HG03097 (cell line): ENCODE results near the gene CCDC6.
"Not testable (repeated sequence)": the region's sequence is repeated elsewhere in the genome, so short reads cannot be mapped to it uniquely, and the experiment has no call there.

Source experiments
- ATAC-seq: cut with Tn5 transposase; IDR thresholded peaks from one replicate; pipeline ENCODE4 v1.9.1; 2021; ENCODE audit not compliant: unreplicated experiment, low FRiP score

CCDC6 gene

DNA sequence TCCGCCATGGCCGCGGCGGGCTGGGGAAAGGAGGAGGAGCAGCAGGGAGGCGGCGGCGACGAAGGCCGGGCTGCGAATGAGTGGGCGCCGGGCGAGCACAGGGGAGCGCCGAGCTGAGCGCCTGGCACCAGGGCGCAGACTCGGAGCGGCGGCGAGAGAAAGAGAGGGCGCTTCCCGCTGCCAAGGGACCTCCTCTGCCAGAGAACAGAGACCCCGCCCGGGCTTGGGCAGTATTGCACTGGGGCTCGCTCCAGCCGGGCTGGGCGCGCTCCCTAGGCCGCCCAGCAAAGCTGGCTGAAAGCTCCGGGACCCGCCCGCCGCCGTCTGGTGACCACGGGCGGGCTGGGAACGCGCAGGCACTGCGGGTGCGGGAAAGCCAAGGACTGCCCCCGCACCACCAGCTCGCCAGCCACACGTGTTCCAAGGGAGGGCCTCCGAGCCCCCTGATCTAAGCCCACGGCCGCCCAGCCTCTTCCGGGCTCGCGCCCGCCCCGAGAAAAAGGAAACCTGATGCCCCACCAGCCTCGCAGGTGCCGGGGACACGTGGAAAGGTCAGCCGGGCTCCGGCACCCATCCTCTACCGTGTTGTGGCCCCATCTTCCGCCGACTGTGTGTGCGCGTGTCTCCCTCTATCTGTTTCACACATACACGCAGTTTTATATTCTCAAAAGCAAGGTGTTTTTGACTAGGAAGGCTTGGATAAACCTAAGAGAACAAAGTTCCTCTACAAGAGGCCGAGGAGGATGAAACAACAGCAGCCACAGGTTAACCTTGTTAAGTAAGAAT, at the start of gene CCDC6:
CCDC6 (minus strand) TSS at position 140 of the 786 bp plus-strand sequence; CDS start at position 8, 132 bp downstream.
- ATAC-seq = peak; percentile 87

DNA sequence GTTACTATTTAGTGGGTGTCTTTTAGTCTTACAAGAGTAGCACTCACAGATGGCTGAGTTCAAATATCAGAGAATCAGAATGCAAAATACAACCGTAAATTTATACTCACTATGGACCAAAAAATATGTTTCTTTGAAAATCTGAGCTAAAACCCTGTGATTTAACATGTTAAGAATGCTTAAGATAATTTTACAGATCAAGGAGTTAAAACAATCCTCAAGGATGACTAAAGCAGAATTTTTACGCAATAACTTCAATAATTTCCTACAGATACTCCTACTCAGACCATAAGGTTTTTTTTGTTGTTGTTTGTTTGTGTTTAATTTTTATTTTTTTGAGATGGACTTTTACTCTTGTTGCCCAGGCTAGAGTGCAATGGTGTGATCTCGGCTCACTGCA, 47.9 kb upstream of the CCDC6 start:
- ATAC-seq = no peak

DNA sequence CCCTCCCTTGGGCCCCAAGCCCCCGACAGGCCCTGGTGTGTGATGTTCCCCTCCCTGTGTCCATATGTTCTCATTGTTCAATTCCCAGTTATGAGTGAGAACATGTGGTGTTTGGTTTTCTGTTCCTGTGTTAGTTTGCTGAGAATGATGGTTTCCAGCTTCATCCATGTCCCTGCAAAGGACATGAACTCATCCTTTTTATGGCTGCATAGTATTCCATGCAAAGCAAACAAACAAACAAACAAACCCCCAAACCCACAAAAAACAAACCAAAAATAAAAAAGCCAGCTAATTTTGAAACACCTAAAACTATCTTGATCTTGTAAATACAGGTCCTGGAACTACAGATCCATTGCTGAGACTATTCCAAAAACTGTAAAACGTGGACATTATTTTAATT, 47.4 kb upstream of the CCDC6 start:
- ATAC-seq = not testable (repeated sequence)

DNA sequence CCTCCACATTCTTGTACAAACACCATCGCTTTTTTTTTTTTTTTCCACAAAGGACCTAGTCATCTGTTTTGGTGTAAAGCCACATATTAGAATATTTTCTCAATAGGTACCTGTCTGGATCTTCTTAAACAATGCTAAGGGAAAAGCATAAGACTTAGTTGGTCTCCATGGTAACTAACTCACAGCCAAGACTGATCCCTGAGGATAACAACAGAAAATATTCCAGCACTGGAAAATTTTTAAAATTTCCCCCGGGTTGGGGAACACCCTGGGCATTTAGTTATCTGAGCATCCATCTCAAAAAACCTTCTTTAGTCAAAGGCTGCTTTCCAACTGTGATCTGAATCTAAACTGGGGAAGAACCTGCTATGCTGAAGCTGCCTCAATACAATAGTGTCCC, 43.7 kb upstream of the CCDC6 start:
- no peak for ATAC-seq

DNA sequence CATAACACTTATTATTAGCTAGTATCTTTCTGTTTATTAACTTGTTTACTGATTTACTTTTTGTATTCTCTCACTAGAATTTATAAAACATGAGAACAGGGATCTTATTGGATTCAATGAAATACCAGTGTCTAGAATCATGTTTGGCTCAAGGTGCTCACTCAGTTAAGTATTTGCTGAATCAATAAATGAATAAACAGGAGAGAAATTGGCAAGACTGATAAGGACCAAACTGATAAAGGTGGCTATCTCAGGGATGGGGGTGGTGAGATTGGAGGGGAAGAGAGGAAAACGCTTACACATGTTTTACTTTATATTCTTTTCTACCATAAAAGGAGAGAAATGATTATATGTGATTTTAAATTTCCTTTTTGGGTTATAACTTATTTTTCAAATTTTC, 43.3 kb upstream of the CCDC6 start:
- ATAC-seq = no peak

DNA sequence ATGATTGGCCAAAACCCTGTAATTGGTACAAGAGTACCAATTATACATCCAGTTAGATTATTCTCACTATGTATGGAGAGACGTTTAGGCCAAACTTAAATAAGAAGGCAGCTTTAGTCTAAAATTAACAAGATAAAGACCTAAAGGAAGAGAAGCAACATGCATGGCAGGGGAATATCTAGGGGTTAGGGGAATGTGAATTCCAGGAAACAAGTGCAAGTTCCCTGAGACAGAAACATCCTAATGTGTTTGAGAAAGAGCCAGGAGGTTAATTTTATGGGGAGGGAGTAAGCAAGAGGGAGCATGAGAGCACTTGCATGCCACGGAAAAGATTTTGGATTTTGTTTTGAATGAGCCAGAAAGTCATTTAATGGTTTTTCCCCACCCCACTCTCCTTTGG, 39.6 kb upstream of the CCDC6 start:
- no peak for ATAC-seq

DNA sequence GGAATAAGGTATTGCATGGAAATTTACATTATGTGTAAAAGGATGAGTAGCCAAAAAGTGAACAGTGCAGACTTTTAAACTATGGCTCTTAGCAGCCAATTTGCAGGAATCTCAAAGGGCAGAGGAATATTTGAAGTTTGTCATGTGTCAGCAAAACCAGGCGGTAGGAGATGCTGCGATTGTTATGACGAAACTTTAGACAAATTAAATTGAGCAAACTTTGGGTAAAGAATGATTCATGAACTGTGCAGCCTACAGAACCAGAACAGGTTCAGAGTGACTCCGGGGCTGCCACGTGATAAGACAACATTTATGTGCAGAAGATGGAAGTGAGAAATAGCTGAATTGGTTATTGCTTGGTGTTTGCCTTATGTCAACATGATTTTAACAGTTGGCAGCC, 39.2 kb upstream of the CCDC6 start:
- ATAC-seq = no peak

DNA sequence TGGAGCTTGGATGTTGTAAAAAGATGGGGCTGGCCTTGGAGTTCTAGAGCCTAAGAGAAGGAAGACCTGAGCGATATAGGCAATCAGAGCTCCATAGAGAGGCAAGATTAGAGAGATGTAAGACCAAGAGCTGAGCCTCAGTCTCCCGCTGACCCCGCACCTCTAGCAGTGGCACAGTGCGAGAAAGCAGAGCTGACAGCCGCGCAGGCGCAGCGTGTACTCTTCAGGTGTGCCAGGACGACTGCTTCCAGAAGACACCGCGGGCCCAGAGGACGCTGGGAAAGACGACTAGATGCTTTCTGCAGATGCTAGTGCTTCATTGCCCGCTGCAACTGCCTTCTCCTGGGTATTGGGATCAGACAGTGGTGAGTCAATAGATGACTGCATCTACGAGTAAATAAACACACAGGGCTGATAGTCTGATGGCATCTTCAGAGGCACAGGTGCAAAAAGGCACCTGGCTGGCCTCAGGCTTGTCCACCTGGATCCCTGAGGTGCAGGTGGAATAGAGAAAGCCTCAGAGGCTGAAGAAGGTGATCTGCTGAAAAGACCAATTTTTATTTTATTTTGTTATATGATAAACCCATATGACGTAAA, 38.1 kb upstream of the CCDC6 start:
- ATAC-seq = no peak

DNA sequence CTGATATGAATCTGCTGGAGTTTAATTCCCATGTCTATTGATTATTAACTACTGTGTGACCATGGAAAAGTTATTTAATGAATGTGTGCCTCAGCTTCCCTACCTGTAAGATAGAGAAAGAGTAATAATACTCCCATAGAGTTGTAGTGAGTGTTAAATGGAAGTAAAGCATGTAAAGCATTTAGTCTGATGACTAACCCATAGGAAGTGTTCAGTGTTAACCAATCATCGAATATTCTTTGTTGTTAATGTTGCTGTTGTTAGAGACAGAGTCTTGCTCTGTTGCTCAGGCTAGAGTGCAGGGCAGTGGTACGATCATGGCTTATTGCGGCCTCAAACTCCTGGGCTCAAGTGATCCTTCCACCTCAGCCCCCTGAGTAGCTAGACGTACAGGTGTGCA, 36.2 kb upstream of the CCDC6 start:
- ATAC-seq = no peak

DNA sequence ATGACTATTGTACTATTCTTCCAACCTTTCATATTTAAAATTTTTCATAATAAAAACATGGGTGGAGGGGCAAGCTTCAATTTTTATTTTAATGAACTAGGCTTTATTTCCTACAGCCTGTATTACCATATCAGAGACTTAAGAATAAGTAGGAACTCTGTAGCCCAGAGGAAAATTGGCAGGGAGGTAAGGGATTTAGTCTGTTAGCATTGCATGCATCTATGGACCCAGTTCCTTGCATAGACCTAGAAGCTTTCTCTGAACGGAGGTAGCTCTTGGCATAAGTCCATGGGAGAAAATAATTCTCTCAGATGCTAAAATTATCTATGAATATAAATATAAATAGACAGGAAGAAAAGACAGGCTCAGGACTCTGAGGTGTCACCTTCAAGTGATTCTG, 31.4 kb upstream of the CCDC6 start:
- ATAC-seq = no peak

DNA sequence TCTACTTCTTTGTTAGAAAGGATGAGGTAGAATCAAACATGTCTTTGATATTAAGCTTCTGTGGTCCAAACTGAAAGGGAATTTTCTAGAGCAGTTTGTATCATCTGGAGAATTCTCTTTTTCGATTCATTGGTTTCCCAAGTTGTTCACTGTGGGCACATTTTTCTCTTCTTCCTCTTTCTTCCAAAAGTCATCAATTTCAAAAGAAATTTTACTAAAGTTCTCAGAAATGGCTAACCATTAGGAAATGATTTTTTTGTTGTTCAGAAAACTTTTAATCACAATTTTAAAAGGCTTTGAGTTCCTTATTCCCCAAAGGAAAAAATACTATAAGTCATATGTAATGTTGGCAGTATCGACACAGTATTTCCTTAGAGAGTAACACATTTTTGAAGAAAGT, 28.3 kb upstream of the CCDC6 start:
- ATAC-seq = no peak

DNA sequence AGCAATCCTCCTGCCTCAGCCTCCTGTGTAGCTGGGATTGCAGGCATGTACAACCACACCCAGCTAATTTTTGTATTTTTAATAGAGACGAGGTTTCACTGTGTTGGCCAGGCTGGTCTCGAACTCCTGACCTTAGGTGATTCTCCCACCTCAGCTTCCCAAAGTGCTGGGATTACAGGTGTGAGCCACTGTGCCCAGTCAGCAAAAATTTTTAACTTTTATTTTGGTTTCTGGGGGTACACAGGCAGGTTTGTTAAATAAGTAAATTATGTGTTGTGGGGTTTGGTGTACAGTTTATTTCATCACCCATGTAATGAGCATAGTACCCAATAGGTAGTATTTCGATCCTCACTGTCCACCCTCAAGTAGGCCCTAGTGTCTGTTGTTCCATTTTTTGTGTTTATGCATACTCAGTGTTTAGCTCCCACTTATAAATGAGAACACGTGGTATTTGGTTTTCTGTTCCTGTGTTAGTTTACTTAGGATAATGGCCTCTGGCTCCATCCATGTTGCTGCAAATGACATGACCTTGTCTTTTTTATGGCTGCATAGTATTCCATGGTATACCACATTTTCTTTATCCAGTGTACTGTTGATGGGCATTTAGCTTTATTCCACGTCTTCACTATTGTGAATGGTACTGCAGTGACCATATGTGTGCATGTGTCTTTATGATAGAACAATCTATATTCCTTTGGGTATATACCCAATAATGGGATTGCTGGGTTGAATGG, 24.6 kb upstream of the CCDC6 start:
- ATAC-seq = not testable (repeated sequence)

DNA sequence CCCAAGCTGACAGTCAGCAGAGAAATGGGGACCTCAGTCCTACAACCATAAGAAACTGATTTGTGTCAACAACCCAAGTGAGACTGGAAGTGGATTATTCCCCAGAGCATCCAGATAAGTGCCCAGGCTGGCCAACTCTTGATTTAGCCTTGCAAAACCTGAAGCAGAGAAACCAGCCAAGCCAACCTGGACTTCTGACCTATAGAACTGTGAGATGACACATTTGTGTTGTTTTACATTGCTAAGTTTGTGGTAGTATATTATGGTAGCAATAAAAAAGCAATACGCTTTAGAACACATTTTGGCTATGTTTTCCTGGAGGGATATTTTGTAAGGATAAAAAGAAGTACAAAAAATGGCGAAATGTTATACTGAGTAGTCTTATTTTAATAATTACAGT, 19.7 kb upstream of the CCDC6 start:
- ATAC-seq = no peak

DNA sequence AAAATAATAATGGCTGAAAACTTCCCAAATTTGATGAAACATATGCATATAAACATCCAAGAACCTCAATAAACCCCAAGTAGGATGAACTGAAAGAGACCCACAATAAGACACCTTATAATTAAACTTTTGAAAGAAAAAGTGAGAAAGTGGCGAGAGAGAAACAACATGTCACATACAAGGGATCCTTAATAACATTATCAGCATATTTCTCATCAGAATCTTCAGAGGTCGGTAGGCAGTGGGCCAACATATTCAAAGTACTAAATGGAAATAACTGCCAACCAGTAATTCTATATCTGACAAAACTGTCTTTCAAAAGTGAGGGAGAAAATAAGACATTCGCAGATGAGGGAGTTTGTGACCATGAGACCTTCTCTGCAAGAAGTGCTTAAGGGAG, 16.6 kb upstream of the CCDC6 start:
- no peak for ATAC-seq

DNA sequence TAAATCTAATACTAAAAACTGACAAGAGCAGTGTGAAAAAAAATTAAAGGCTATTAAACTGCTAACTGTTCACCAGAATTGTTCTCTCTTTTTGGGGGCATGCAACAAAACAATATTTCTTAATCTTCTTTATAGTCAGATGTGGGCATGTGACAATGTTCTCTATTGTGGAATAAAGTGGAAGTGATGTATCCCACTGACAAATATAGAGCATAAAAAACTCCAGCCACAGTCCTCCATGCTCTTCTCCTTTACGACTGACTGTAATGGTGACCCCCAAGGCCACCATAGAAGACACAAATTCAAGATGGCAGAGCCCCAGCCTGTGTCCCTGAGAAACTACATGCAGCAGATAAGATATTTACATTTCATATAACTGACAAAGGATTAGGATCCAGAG, 11.6 kb upstream of the CCDC6 start:
- ATAC-seq = no peak

DNA sequence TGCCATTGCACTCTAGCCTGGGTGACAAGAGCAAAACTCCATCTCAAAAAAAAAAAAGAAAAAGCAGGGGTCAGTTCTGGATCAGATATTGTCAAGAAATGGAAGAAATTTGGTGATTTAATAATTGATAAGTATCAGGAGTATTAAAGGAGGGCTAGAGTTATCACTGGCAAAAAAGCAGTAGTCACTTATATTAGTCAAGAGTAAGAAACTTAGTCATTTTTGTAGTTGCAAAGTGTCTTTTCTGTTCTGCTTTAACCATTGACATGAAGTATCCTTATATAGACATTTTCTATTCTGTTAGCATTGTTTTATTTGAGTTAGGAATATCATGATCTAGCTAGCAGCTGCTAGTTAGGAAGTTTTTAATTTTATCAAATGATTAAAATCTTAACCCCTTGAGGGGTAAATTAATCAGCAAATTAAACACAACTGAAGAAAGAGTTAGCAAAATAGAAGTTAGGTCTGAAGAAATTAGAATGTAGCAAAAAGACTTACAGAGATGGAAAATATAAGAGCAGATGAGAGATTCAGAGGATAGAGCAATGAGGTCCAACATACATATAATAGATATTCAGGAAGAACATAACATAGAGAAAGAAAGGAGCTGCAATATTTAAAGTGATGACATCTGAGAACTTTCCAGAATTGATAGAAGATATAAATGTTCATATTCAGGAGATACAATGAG, 7.3 kb upstream of the CCDC6 start:
- ATAC-seq = no peak

DNA sequence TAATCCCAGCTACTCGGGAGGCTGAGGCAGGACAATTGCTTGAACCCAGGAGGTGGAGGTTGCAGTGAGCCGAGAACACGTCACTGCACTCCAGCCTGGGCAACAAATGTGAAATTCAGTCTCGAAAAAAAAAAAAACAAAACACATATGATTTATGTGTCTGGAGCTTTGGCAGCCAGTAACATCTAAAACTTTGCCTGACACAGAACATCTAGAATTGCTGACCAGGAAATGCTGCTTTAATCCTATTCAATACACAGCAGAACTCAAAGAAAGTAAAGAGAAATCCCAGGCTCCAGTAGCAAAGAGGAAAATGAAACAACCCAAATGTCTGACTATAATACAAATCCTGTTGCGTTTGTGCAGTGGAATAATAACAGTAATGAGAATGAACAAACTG, 4.5 kb upstream of the CCDC6 start:
- no peak for ATAC-seq

DNA sequence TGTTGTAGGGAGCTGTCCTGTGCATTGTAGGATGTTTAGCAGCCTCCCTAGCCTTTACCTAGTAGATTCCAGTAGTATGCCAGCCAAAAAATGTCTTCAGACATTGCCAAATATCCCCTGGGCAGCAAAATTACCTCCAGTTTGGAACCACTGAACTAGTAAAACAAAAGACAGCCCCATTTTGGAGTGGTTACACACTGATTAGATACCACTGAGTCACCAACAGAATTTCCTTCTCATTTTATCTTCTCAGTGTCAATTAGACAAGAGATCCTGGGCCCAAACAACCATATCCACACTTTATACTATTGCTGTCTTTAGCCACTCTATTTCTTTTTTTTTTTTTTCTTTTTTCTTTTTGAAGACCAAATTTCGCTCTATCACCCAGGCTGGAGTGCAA, 3.5 kb upstream of the CCDC6 start:
- no peak for ATAC-seq

DNA sequence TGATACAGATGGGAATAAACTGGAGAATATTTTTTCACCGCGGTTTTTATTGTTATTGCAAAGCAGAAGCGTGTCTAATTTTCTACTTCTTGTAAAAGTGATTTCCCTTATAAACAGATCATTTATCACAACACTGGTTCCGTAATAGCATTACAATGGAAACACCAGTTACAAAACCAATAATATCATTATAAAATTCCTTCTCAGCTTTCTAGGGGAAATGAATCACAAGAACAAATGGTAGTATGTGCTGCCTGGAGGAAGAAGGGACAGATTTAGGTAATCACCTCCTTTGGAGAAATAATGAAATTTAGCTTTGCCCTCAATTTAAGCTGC, 2.4 kb upstream of the CCDC6 start:
- ATAC-seq = no peak

DNA sequence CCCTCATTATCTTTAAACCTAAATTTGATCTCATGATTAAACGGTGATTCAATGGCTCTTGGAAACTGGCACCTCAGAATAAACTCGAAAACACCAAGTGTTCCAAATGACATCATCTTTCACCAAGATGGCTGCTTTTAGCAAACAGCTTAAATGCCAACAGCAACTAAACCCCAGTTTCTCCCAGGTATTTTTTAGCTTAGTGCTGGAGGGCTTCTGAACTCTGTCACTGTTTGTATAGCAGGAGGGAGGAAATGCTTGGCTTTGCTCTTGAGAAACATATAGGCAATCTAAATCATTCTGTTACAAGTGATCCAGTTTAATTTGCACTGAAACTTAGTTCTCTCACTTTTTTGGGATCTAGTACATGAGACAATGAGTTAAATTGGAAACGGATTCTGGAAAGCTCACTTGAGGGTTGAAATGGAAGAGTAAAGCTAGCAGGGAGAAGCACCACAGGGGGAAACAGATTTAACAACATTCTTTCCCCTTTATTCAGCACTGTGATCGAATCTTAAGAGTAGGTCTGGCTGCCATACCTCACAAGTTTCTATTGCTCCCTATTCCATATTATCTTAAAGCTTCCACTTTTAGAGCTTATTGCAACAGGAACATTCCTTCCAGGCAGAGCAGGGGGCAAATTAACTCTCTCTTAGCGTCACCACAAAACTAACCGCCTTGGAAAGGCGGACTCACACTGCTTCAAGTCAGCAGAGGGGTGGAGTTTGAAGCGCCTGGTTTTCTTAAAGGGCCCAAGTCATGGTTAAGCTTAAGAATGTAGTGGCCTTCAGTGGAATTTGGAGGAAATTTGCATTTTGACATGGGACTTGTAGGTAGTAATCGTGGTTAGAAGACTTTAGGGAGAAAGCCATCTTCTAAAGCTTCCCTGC, 1.8 kb upstream of the CCDC6 start:
- no peak for ATAC-seq
